Trophoblast cell (in vitro differentiated cells and primary cell): Measurements from ENCODE around the gene PLVAP.

Experiments
- DNase-seq, 2 donors: peaks; one replicate each; pipeline ENCODE4 v3.0.0-alpha.2; 2016
- H2AFZ ChIP-seq: 2 replicates; pipeline ENCODE4 v1.6.1; 2013; ENCODE audit warnings: low read length, moderate library complexity, mild to moderate bottlenecking; ENCODE audit not compliant: insufficient read depth, poor library complexity
- H2AK5ac ChIP-seq: 2 replicates; pipeline ENCODE4 v1.6.1; 2013; ENCODE audit warnings: mild to moderate bottlenecking, low read length
- H2BK120ac ChIP-seq: 2 replicates; pipeline ENCODE4 v1.6.1; 2013; ENCODE audit warnings: low read length, mild to moderate bottlenecking, moderate library complexity; ENCODE audit not compliant: insufficient read depth, poor library complexity
- H2BK12ac ChIP-seq: 2 replicates; pipeline ENCODE4 v1.6.1; 2013; ENCODE audit warnings: mild to moderate bottlenecking, low read length, moderate library complexity
- H2BK5ac ChIP-seq: 2 replicates; pipeline ENCODE4 v1.6.1; 2013; ENCODE audit warnings: low read length, low read depth, moderate library complexity, mild to moderate bottlenecking; ENCODE audit not compliant: poor library complexity
- H3K14ac ChIP-seq: 2 replicates; pipeline ENCODE4 v1.6.1; 2013; ENCODE audit warnings: mild to moderate bottlenecking, low read length
- H3K18ac ChIP-seq: 2 replicates; pipeline ENCODE4 v1.6.1; 2013; ENCODE audit warnings: mild to moderate bottlenecking, low read length
- H3K23ac ChIP-seq: 2 replicates; pipeline ENCODE4 v1.6.1; 2013; ENCODE audit warnings: low read length
- H3K27ac ChIP-seq: 2 replicates; pipeline ENCODE4 v1.5.1; 2013; ENCODE audit warnings: low read depth, mild to moderate bottlenecking, inconsistent platforms, low read length, moderate library complexity
- H3K27me3 ChIP-seq: 2 replicates; pipeline ENCODE4 v1.6.1; 2013; ENCODE audit warnings: inconsistent platforms, mild to moderate bottlenecking, low read length, moderate library complexity; ENCODE audit not compliant: insufficient read depth
- H3K36me3 ChIP-seq, 2 experiments: 1 replicate in 1 of 2; 2 replicates in 1 of 2; pipeline ENCODE4 v1.6.1; 2013; ENCODE audit warnings: low read length in 2 of 2, mild to moderate bottlenecking in 2 of 2, moderate library complexity in 1 of 2; ENCODE audit not compliant: insufficient read depth in 2 of 2, control insufficient read depth in 1 of 2
- H3K4ac ChIP-seq: 2 replicates; pipeline ENCODE4 v1.6.1; 2013; ENCODE audit warnings: low read depth, mild to moderate bottlenecking, low read length, moderate library complexity
- H3K4me1 ChIP-seq, 2 experiments: 1 replicate in 1 of 2; 2 replicates in 1 of 2; pipeline ENCODE4 v1.6.1; 2013; ENCODE audit warnings: low read length in 2 of 2, mild to moderate bottlenecking in 2 of 2, moderate library complexity in 1 of 2; ENCODE audit not compliant: insufficient read depth in 2 of 2, control insufficient read depth in 1 of 2
- H3K4me2 ChIP-seq: 2 replicates; pipeline ENCODE4 v1.6.1; 2013; ENCODE audit warnings: inconsistent platforms, mild to moderate bottlenecking, low read length, moderate library complexity
- H3K4me3 ChIP-seq: 2 replicates; pipeline ENCODE4 v1.5.1; 2013; ENCODE audit warnings: mild to moderate bottlenecking, low read depth, low read length, inconsistent platforms
- H3K79me1 ChIP-seq: one replicate; pipeline ENCODE4 v1.6.1; 2013; ENCODE audit warnings: low read length
- H3K79me2 ChIP-seq: 2 replicates; pipeline ENCODE4 v1.6.1; 2013; ENCODE audit warnings: low read length, mild to moderate bottlenecking; ENCODE audit not compliant: control insufficient read depth, insufficient read depth, poor library complexity
- H3K9ac ChIP-seq: 2 replicates; pipeline ENCODE4 v1.6.1; 2013; ENCODE audit warnings: mild to moderate bottlenecking, low read length
- H3K9me3 ChIP-seq: 2 replicates; pipeline ENCODE4 v1.6.1; 2013; ENCODE audit warnings: low read depth, mild to moderate bottlenecking, control low read depth, inconsistent platforms, low read length; ENCODE audit not compliant: insufficient read depth
- H4K12ac ChIP-seq: 2 replicates; pipeline ENCODE4 v1.6.1; 2013; ENCODE audit warnings: low read depth, mild to moderate bottlenecking, low read length, moderate library complexity
- H4K8ac ChIP-seq: 2 replicates; pipeline ENCODE4 v1.6.1; 2013; ENCODE audit warnings: low read depth, mild to moderate bottlenecking, low read length, moderate library complexity
- H4K91ac ChIP-seq: one replicate; pipeline ENCODE4 v1.6.1; 2013; ENCODE audit warnings: low read depth, mild to moderate bottlenecking, low read length, moderate library complexity
- WGBS: extraction: QIAGEN DNeasy Blood & Tissue Kit; methylation state at CpG from one replicate; pipeline ENCODE4 v1.1.7; 2013; ENCODE audit warnings: missing lambda C conversion rate; ENCODE audit not compliant: insufficient read length, insufficient coverage; ENCODE audit errors: extremely low coverage; 5-methylcytosine and 5-hydroxymethylcytosine counted together

The PLVAP gene

DNA sequence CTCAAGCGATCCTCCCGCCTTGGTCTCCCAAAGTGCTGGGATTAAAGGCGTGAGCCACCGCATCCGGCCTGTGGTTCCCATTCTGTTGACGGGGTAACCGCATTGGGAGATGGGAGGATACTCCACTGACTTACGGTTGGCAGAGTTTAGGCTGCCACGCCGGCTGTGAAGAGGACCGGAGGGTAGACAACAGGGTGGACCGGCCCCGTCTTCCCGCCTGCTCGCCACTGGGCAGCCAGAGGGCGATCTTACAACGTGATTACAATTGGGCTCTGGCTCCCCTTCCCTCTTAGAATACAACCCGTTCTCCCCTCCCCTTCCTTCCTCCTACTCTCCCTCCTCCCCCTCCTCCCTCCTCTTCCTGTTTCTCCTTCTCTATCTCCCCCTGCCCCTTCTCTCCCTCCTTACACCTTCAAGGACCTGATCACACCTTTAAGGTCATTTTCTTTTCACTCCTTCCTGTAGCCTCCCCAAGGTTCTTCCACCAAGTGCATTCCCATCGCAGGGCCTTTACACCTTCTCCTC is 17.8 kb upstream of the PLVAP start:
- Histone ChIP-seq H3K79me1 (no peaks in the 10 kb centered on the region), H3K18ac (no peak overlapping the region), H3K4me1 (peaks cover 6 to 10% of the 10 kb centered on the region in 2 experiments), H4K91ac (peak overlapping the region; percentile 25), H2AK5ac (no peak overlapping the region), H3K23ac (no peak overlapping the region), H2BK120ac (no peak overlapping the region), H4K8ac (peak overlapping the region; percentile 20), H2AFZ (peak overlapping the region; percentile 6), H3K4me3 (no peak overlapping the region), H3K4me2 (no peak overlapping the region), H3K79me2 (no peaks in the 10 kb centered on the region), H3K27ac (no peak overlapping the region), H3K4ac (no peak overlapping the region), H3K14ac (no peak overlapping the region), H3K9me3 (no peaks in the 10 kb centered on the region), H3K36me3 (no peaks in the 10 kb centered on the region), H3K27me3 (peaks cover 4% of the 10 kb centered on the region), H3K9ac (no peak overlapping the region), H2BK5ac (no peak overlapping the region), H2BK12ac (no peak overlapping the region), H4K12ac (no peak overlapping the region)
- peak; percentile 51 to 81 for DNase-seq
- no CpG with 5 or more reads among the region's 19 CpGs for WGBS

DNA sequence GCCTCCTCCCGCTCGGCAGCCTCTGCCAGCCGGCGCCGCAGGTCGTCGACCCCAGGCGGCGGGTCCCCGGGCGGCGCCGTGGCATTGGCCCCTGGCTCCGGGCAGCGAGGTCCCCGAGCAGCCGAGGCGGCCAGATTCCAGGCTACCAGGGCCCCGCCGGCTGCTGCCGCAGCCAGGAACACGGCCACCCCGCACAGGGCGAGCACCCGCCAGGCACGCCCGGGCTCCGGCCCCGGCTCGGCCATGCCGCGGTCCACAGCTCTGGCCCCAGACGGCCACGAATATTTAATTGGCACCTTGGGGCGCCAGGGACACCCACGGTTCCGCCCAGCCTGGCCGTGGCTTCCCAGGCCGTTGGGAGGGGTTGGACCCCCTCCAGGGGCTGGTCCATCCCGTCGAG is 16.8 kb upstream of the PLVAP start, which contains the start of gene CCDC194:
CCDC194 (minus strand) TSS at position 283 of the 400 bp plus-strand sequence; CDS start at position 245, 38 bp downstream.
- H3K9me3 ChIP-seq = no peaks in the 10 kb centered on the region
- WGBS = no CpG with 5 or more reads among the region's 41 CpGs
- no peak within 1 kb of the TSS for H3K4ac ChIP-seq
- H3K27ac ChIP-seq = no peak within 1 kb of the TSS
- no peaks in the 10 kb centered on the region for H3K79me2 ChIP-seq
- H3K4me1 ChIP-seq = peaks cover 6 to 10% of the 10 kb centered on the region in 2 experiments
- no peak within 1 kb of the TSS for H3K4me2 ChIP-seq
- H3K79me1 ChIP-seq = no peaks in the 10 kb centered on the region
- no peak within 1 kb of the TSS for H2BK12ac ChIP-seq
- no peaks in the 10 kb centered on the region for H3K36me3 ChIP-seq
- H3K9ac ChIP-seq = no peak within 1 kb of the TSS
- H4K8ac ChIP-seq = peak within 1 kb of the TSS; percentile 11
- peaks cover 6% of the 10 kb centered on the region for H3K27me3 ChIP-seq
- H4K91ac ChIP-seq = no peak within 1 kb of the TSS
- H2BK120ac ChIP-seq = no peak within 1 kb of the TSS
- H2AFZ ChIP-seq = no peak within 1 kb of the TSS
- no peak within 1 kb of the TSS for H3K4me3 ChIP-seq
- no peak within 1 kb of the TSS for H4K12ac ChIP-seq
- no peak within 1 kb of the TSS for H2BK5ac ChIP-seq
- H3K14ac ChIP-seq = no peak within 1 kb of the TSS
- no peak within 1 kb of the TSS for H2AK5ac ChIP-seq
- no peak within 1 kb of the TSS for H3K23ac ChIP-seq
- no peak within 1 kb of the TSS for H3K18ac ChIP-seq
- DNase-seq = no peak

DNA sequence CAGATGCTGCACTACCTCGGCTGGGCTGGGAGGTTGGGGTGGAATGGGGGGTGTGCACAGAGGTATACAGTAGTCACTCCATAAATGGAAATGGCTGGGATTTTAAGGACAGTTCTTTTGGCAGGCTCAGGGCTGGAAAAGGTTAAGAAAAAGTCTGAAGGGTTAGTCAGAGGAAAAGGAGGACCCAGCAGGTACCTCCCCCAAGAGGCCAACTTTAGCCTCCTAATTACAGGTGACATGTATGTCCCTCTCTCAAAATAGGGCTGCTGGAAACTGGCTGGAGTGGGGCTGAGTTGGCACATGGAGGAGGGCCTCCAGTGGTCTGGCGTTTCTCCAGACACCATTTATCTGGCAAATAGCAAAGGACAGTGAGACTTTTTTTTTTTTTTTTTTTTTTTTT is 15.9 kb upstream of the PLVAP start:
- H3K4me3 ChIP-seq = no peak overlapping the region
- no CpG with 5 or more reads among the region's 2 CpGs for WGBS
- peaks cover 6 to 10% of the 10 kb centered on the region in 2 experiments for H3K4me1 ChIP-seq
- no peak overlapping the region for H3K9ac ChIP-seq
- H4K91ac ChIP-seq = no peak overlapping the region
- H4K8ac ChIP-seq = no peak overlapping the region
- H3K14ac ChIP-seq = no peak overlapping the region
- no peak overlapping the region for H3K4ac ChIP-seq
- no peaks in the 10 kb centered on the region for H3K79me1 ChIP-seq
- H2BK12ac ChIP-seq = no peak overlapping the region
- H2AFZ ChIP-seq = no peak overlapping the region
- H3K23ac ChIP-seq = no peak overlapping the region
- H3K27ac ChIP-seq = no peak overlapping the region
- H3K9me3 ChIP-seq = no peaks in the 10 kb centered on the region
- no peak overlapping the region for H3K4me2 ChIP-seq
- H2AK5ac ChIP-seq = no peak overlapping the region
- no peak for DNase-seq
- H4K12ac ChIP-seq = no peak overlapping the region
- H3K27me3 ChIP-seq = peaks cover 6% of the 10 kb centered on the region
- H2BK120ac ChIP-seq = no peak overlapping the region
- no peak overlapping the region for H2BK5ac ChIP-seq
- no peaks in the 10 kb centered on the region for H3K36me3 ChIP-seq
- H3K79me2 ChIP-seq = no peaks in the 10 kb centered on the region
- no peak overlapping the region for H3K18ac ChIP-seq

DNA sequence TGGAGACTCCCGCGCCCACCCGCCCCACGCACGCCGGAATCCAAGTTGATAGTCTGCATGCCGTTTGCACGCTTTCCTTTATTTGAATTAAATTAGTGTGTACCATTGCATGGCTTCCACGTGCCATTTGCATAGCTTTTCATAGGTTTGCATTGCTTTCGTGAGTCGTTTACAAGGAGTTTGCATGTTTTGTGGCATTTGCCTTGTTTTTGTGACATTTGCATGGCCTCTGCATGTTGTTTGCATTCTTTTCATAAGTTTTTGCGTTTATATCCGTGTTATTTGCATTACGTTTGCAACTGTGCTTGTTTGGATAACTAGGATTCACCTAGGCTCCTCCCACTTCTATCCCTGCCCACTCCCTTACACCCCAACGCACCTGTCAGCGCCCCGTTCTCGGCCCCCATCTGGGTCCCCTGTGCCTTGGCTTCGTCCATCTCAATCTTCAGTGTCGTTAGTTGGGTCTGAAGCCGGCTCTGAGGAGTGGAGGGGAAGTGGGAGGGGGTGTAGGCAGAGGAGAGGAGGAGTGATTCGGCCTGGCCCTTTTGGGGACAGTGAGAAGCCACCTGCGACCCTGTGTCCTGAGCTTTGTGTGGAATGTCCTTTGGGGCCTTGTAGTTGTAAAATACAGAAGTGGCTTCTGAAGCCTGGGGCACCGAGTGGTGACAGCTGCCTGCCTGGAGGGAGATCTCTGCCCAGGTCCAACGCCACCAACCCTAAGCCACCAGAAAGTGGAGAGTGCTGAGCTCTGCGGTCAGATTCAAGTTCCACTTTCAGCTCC is 14.4 kb upstream of the PLVAP start:
- Histone ChIP-seq H3K4ac (no peak overlapping the region), H3K14ac (no peak overlapping the region), H2BK120ac (no peak overlapping the region), H3K9me3 (no peaks in the 10 kb centered on the region), H3K36me3 (no peaks in the 10 kb centered on the region), H2AK5ac (no peak overlapping the region), H3K18ac (no peak overlapping the region), H2AFZ (peak overlapping the region; percentile 92), H3K4me2 (peak overlapping the region; percentile 90), H3K9ac (no peak overlapping the region), H3K27me3 (peaks cover 6% of the 10 kb centered on the region), H3K4me1 (peaks cover 6 to 10% of the 10 kb centered on the region in 2 experiments), H4K91ac (no peak overlapping the region), H4K12ac (no peak overlapping the region), H3K27ac (no peak overlapping the region), H3K23ac (no peak overlapping the region), H4K8ac (peak overlapping the region; percentile 77), H3K79me2 (no peaks in the 10 kb centered on the region), H3K4me3 (no peak overlapping the region), H2BK5ac (no peak overlapping the region), H3K79me1 (no peaks in the 10 kb centered on the region), H2BK12ac (no peak overlapping the region)
- DNase-seq = no peak
- WGBS = no CpG with 5 or more reads among the region's 26 CpGs
